Cardiac muscle cell (in vitro differentiated cells and primary cell): Measurements from ENCODE around the gene EPHB2. TPM values are rescaled to one million over a fixed set of nuclear protein-coding genes. Genes with fewer than 3 reads are reported as not detected.

ENCODE experiments used
- DNase-seq, 2 donors: peaks; one replicate each; pipeline versions ENCODE4 v3.0.0 to v3.0.0-alpha.2; 2010 to 2017; ENCODE audit warnings: low read depth in 1 of 2, low spot score in 1 of 2
- H3K27ac ChIP-seq: fragments of 200-600 bp; sonication (generic); 2 replicates; pipeline ENCODE4 v1.5.1; 2016
- H3K27me3 ChIP-seq: fragments of 200-600 bp; sonication (generic); 2 replicates; pipeline ENCODE4 v1.6.0; 2016; ENCODE audit warnings: control low read depth
- H3K36me3 ChIP-seq: fragments of 200-600 bp; sonication (generic); 2 replicates; pipeline ENCODE4 v1.5.1; 2016; ENCODE audit warnings: control low read depth
- H3K4me1 ChIP-seq: fragments of 200-600 bp; sonication (generic); 2 replicates; pipeline ENCODE4 v1.8.1; 2017; ENCODE audit warnings: low read depth, mild to moderate bottlenecking, mixed run types
- H3K4me3 ChIP-seq: fragments of 200-600 bp; sonication (generic); 2 replicates; pipeline ENCODE4 v1.5.1; 2016; ENCODE audit warnings: mild to moderate bottlenecking
- H3K9me3 ChIP-seq: fragments of 200-600 bp; sonication (generic); 2 replicates; pipeline ENCODE4 v1.5.1; 2017; ENCODE audit warnings: low read depth, mild to moderate bottlenecking, control low read depth
- CTCF ChIP-seq: IDR thresholded peaks from 2 replicates; pipeline ENCODE4 v1.5.1; 2012; ENCODE audit warnings: low read depth, mild to moderate bottlenecking, low read length
- polyA plus RNA-seq: library from polyadenylated mRNA; unstranded; fragments of >200 nt; fragmentation: Nextera tagmentation; extraction: Ambion mirVana; gene quantifications from 2 replicates; pipeline ENCODE4 v1.2.1, GENCODE V29; 2016
- total RNA-seq: library from RNA; depleted of rRNA; stranded (reverse); fragments of >200 nt; gene quantifications from 2 replicates; pipeline ENCODE4 v1.2.3, GENCODE V29; 2016

Gene EPHB2
- total and polyA plus RNA-seq, 2 experiments from 2014 or later: 38.8 to 96.3 TPM

- Histone ChIP-seq H3K9me3 (no peaks in the 10 kb centered on the region), H3K27ac (no peak overlapping the region), H3K4me1 (peaks cover 23% of the 10 kb centered on the region), H3K27me3 (no peaks in the 10 kb centered on the region), H3K36me3 (no peaks in the 10 kb centered on the region), H3K4me3 (no peak overlapping the region)
- DNase-seq: peak in 1 of 2 donors; percentile 44
- TF ChIP-seq CTCF: no peak
Measured at GRCh38 chr1:22778862-22779520, 68.4 kb downstream of the EPHB2 start.

GRCh38 chr1:22780696-22781095 is 70.1 kb downstream of the EPHB2 start:
- peak in 1 of 2 donors; percentile 61 for DNase-seq
- no peak for TF ChIP-seq CTCF
- H3K36me3 ChIP-seq: peaks cover 5% of the 10 kb centered on the region
- no peaks in the 10 kb centered on the region for H3K9me3 ChIP-seq
- no peaks in the 10 kb centered on the region for H3K27me3 ChIP-seq
- H3K4me3 ChIP-seq: no peak overlapping the region
- peaks cover 20% of the 10 kb centered on the region for H3K4me1 ChIP-seq
- H3K27ac ChIP-seq: no peak overlapping the region

GRCh38 chr1:22781483-22781882 is 70.8 kb downstream of the EPHB2 start:
- peaks cover 5% of the 10 kb centered on the region for H3K36me3 ChIP-seq
- H3K4me3 ChIP-seq: no peak overlapping the region
- H3K9me3 ChIP-seq: no peaks in the 10 kb centered on the region
- no peak overlapping the region for H3K27ac ChIP-seq
- H3K27me3 ChIP-seq: no peaks in the 10 kb centered on the region
- no peak for TF ChIP-seq CTCF
- no peak for DNase-seq
- H3K4me1 ChIP-seq: peaks cover 16% of the 10 kb centered on the region

GRCh38 chr1:22782406-22782805 is 71.8 kb downstream of the EPHB2 start:
- Histone ChIP-seq H3K27me3 (no peaks in the 10 kb centered on the region), H3K9me3 (no peaks in the 10 kb centered on the region), H3K27ac (no peak overlapping the region), H3K36me3 (peaks cover 5% of the 10 kb centered on the region), H3K4me3 (no peak overlapping the region), H3K4me1 (peaks cover 13% of the 10 kb centered on the region)
- no peak for TF ChIP-seq CTCF
- no peak for DNase-seq

GRCh38 chr1:22784317-22784716 is 73.7 kb downstream of the EPHB2 start:
- no peak for TF ChIP-seq CTCF
- no peaks in the 10 kb centered on the region for H3K9me3 ChIP-seq
- no peak for DNase-seq
- peaks cover 5% of the 10 kb centered on the region for H3K36me3 ChIP-seq
- H3K4me3 ChIP-seq: no peak overlapping the region
- H3K27me3 ChIP-seq: no peaks in the 10 kb centered on the region
- no peak overlapping the region for H3K27ac ChIP-seq
- H3K4me1 ChIP-seq: peaks cover 3% of the 10 kb centered on the region
